Measurements from ENCODE around the gene PRDX3.

DNA sequence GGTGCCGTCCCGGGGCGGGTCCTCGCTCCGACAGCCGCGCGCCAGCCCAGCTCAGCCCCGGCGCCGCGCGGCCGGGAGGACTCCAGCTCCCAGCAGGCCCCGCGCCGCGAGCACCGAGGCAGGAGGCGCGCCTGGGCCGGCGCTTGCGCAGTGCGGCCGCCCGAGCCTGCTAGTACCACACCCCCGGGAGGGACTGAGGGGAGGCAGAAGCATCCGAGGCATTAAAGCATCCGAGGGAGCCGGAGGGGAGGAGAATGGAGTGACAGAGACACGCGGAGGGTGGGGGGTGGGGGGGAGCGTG, 28.7 kb upstream of the PRDX3 start, which contains the start of gene GRK5:
- TF ChIP-seq POLR2A (IDR thresholded peaks at IDR 0.05) = peak; percentile 56 to 79
- TF ChIP-seq, protein P1, sequence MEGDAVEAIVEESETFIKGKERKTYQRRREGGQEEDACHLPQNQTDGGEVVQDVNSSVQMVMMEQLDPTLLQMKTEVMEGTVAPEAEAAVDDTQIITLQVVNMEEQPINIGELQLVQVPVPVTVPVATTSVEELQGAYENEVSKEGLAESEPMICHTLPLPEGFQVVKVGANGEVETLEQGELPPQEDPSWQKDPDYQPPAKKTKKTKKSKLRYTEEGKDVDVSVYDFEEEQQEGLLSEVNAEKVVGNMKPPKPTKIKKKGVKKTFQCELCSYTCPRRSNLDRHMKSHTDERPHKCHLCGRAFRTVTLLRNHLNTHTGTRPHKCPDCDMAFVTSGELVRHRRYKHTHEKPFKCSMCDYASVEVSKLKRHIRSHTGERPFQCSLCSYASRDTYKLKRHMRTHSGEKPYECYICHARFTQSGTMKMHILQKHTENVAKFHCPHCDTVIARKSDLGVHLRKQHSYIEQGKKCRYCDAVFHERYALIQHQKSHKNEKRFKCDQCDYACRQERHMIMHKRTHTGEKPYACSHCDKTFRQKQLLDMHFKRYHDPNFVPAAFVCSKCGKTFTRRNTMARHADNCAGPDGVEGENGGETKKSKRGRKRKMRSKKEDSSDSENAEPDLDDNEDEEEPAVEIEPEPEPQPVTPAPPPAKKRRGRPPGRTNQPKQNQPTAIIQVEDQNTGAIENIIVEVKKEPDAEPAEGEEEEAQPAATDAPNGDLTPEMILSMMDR (IDR thresholded peaks at IDR 0.05) = no peak

Data from adrenal gland (tissue), 5 donors.